Measurements from ENCODE around the gene TOMM5.

The TOMM5 gene

GRCh38 chr9:37622462-37622861, 30.1 kb upstream of the TOMM5 start:
- H3F3A ChIP-seq (ENCODE audit: low read depth): no peaks in the 10 kb centered on the region
- H4K20me1 ChIP-seq (ENCODE audit: insufficient read depth, low read length, poor library complexity, severe bottlenecking): no peaks in the 10 kb centered on the region
- no peak overlapping the region for H2AFZ ChIP-seq (ENCODE audit: low read length)
- no peaks in the 10 kb centered on the region for H3K27me3 ChIP-seq (ENCODE audit: insufficient read depth, low read length, poor library complexity, severe bottlenecking)
- H3K4me1 ChIP-seq (ENCODE audit: insufficient read depth, low read length, poor library complexity, severe bottlenecking): peaks cover 5% of the 10 kb centered on the region
- H3K4me2 ChIP-seq (ENCODE audit: low read depth, low read length, poor library complexity, severe bottlenecking): no peak overlapping the region
- TF ChIP-seq, protein P1, sequence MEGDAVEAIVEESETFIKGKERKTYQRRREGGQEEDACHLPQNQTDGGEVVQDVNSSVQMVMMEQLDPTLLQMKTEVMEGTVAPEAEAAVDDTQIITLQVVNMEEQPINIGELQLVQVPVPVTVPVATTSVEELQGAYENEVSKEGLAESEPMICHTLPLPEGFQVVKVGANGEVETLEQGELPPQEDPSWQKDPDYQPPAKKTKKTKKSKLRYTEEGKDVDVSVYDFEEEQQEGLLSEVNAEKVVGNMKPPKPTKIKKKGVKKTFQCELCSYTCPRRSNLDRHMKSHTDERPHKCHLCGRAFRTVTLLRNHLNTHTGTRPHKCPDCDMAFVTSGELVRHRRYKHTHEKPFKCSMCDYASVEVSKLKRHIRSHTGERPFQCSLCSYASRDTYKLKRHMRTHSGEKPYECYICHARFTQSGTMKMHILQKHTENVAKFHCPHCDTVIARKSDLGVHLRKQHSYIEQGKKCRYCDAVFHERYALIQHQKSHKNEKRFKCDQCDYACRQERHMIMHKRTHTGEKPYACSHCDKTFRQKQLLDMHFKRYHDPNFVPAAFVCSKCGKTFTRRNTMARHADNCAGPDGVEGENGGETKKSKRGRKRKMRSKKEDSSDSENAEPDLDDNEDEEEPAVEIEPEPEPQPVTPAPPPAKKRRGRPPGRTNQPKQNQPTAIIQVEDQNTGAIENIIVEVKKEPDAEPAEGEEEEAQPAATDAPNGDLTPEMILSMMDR (conservative IDR thresholded peaks at IDR 0.05; ENCODE audit: low read length): no peak
- no peak for TF ChIP-seq EZH2phosphoT487 (IDR thresholded peaks at IDR 0.05; ENCODE audit: borderline replicate concordance)
- no peaks in the 10 kb centered on the region for H3K36me3 ChIP-seq (ENCODE audit: insufficient read depth, low read length)
- no peak overlapping the region for H3K4me3 ChIP-seq (ENCODE audit: low read length, poor library complexity, severe bottlenecking)
- H3K9ac ChIP-seq (ENCODE audit: low read depth, low read length, poor library complexity, severe bottlenecking): no peak overlapping the region
- H3K9me3 ChIP-seq (ENCODE audit: insufficient read depth, low read depth, low read length): no peaks in the 10 kb centered on the region
- no peaks in the 10 kb centered on the region for H3K79me2 ChIP-seq (ENCODE audit: insufficient read depth, low read length)
- no peaks in the 10 kb centered on the region for H3K9me2 ChIP-seq (replicated peaks; ENCODE audit: low read depth, low read length)

DNA sequence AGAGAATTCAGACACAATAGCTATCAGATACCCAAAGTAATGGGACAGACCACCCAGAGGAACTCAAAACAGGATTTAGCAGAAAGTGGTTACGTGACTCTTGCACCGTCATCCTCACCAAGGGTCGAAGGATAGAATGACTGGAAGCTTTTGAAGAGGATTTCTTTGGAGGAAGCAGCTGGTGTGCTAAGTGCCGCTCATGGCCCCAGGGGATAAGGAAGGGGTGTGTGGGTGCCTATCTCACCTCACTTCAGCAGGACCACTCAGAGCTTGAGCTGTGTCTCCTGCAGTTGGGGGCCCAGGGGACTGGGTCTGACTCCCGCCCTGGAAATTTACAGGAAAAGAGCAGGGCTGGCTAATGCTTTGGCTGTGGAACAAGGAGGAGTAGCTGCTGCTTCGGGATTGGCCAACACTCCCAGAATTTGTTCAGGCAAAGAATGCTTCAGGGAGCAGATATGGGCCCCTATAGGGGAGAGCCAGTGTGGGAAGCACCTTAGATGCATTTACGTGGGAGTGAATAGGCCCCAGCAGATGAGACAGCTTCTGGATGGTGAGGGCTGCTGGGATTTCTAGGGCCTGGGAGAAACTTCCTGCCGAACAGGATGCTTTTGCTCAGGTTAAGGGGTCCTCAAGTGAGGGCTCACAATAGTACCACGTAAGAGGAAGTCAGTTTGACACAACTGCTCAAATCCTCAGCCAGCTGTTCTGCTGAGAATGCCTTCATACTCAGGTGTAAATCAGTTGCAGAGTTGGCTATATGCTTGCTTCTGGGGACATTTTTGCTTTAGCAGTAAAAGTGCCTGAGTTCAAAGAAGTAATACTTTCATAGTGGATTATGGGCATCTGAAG, 29.1 kb upstream of the TOMM5 start:
- Histone ChIP-seq H4K20me1 (ENCODE audit: insufficient read depth, low read length, poor library complexity, severe bottlenecking) (no peaks in the 10 kb centered on the region), H3K4me3 (ENCODE audit: low read length, poor library complexity, severe bottlenecking) (no peak overlapping the region), H3K4me2 (ENCODE audit: low read depth, low read length, poor library complexity, severe bottlenecking) (no peak overlapping the region), H3F3A (ENCODE audit: low read depth) (no peaks in the 10 kb centered on the region), H3K27me3 (ENCODE audit: insufficient read depth, low read length, poor library complexity, severe bottlenecking) (no peaks in the 10 kb centered on the region), H3K9me3 (ENCODE audit: insufficient read depth, low read depth, low read length) (no peaks in the 10 kb centered on the region), H3K79me2 (ENCODE audit: insufficient read depth, low read length) (no peaks in the 10 kb centered on the region), H3K9ac (ENCODE audit: low read depth, low read length, poor library complexity, severe bottlenecking) (no peak overlapping the region), H3K9me2 (replicated peaks; ENCODE audit: low read depth, low read length) (no peaks in the 10 kb centered on the region), H2AFZ (ENCODE audit: low read length) (no peak overlapping the region), H3K36me3 (ENCODE audit: insufficient read depth, low read length) (no peaks in the 10 kb centered on the region), H3K4me1 (ENCODE audit: insufficient read depth, low read length, poor library complexity, severe bottlenecking) (peaks cover 5% of the 10 kb centered on the region)
- TF ChIP-seq, protein P1 (conservative IDR thresholded peaks at IDR 0.05; ENCODE audit: low read length): no peak
- TF ChIP-seq EZH2phosphoT487 (IDR thresholded peaks at IDR 0.05; ENCODE audit: borderline replicate concordance): no peak

DNA sequence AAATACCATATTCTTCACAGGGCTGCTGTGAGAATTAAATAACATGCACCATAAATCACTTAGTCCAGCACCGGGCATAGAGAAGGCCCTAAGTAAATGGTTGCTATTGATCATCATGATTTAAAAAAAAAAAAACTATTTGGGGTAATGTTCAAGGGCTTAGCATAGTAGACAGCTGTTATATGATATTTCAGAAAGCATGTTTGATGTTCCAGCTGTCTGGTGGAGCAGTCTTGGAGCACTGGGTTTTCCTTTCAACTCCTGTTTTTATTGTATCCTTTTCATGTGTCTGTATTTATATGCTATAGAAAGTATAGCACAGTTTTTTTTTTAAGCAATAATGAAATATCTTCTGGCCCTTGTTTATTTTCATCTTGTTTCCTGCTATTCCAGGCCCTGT, 28.0 kb upstream of the TOMM5 start:
- Histone ChIP-seq H3K36me3 (ENCODE audit: insufficient read depth, low read length) (no peaks in the 10 kb centered on the region), H3F3A (ENCODE audit: low read depth) (no peaks in the 10 kb centered on the region), H3K79me2 (ENCODE audit: insufficient read depth, low read length) (no peaks in the 10 kb centered on the region), H3K9me3 (ENCODE audit: insufficient read depth, low read depth, low read length) (no peaks in the 10 kb centered on the region), H3K4me3 (ENCODE audit: low read length, poor library complexity, severe bottlenecking) (no peak overlapping the region), H3K27me3 (ENCODE audit: insufficient read depth, low read length, poor library complexity, severe bottlenecking) (no peaks in the 10 kb centered on the region), H4K20me1 (ENCODE audit: insufficient read depth, low read length, poor library complexity, severe bottlenecking) (no peaks in the 10 kb centered on the region), H3K4me2 (ENCODE audit: low read depth, low read length, poor library complexity, severe bottlenecking) (no peak overlapping the region), H3K9me2 (replicated peaks; ENCODE audit: low read depth, low read length) (no peaks in the 10 kb centered on the region), H3K9ac (ENCODE audit: low read depth, low read length, poor library complexity, severe bottlenecking) (no peak overlapping the region), H3K4me1 (ENCODE audit: insufficient read depth, low read length, poor library complexity, severe bottlenecking) (peaks cover 5% of the 10 kb centered on the region), H2AFZ (ENCODE audit: low read length) (no peak overlapping the region)
- TF ChIP-seq, protein P1 (conservative IDR thresholded peaks at IDR 0.05; ENCODE audit: low read length): no peak
- no peak for TF ChIP-seq EZH2phosphoT487 (IDR thresholded peaks at IDR 0.05; ENCODE audit: borderline replicate concordance)
